NCI-H748 treated with DMSO at 0.1 percent for 48 hours (cell line): ENCODE measurements around the gene DSG1.
"Not testable (repeated sequence)": the region's sequence is repeated elsewhere in the genome, so short reads cannot be mapped to it uniquely, and the experiment has no call there.

Experiments used
- DNase-seq: peaks from one replicate; lab custom pipeline; 2025; lab: John Stamatoyannopoulos, UW

The DSG1 gene

GRCh38 chr18:31353336-31353735 lies 35.4 kb downstream of the DSG1 start:
- DNase-seq, result not testable (repeated sequence)

- DNase-seq, result no peak
Observed at GRCh38 chr18:31354990-31355389, 37.0 kb downstream of the DSG1 start.

GRCh38 chr18:31356025-31356424 lies 38.1 kb downstream of the DSG1 start:
- DNase-seq, result no peak

GRCh38 chr18:31364190-31364589 lies 46.2 kb downstream of the DSG1 start:
- no peak for DNase-seq

- no peak for DNase-seq
Observed at GRCh38 chr18:31369478-31369877, 51.5 kb downstream of the DSG1 start.

- DNase-seq, result no peak
Observed at GRCh38 chr18:31371989-31372388, 54.0 kb downstream of the DSG1 start.

- DNase-seq, result no peak
Observed at GRCh38 chr18:31373641-31374040, 55.7 kb downstream of the DSG1 start.

GRCh38 chr18:31376477-31376876 lies 58.5 kb downstream of the DSG1 start, which contains the start of gene DSG4:
TSS of gene DSG4 (plus strand) at chr18:31376777. CDS start at chr18:31376912, 135 bp downstream.
- DNase-seq, result no peak

GRCh38 chr18:31380912-31381311 lies 63.0 kb downstream of the DSG1 start:
- no peak for DNase-seq

GRCh38 chr18:31382107-31382506 lies 64.1 kb downstream of the DSG1 start:
- no peak for DNase-seq

GRCh38 chr18:31386741-31387140 lies 68.8 kb downstream of the DSG1 start:
- no peak for DNase-seq

GRCh38 chr18:31393286-31393685 lies 75.3 kb downstream of the DSG1 start:
- no peak for DNase-seq

- DNase-seq, result no peak
Observed at GRCh38 chr18:31396796-31397612, 79.0 kb downstream of the DSG1 start.

- no peak for DNase-seq
Observed at GRCh38 chr18:31398191-31398590, 80.2 kb downstream of the DSG1 start.

- no peak for DNase-seq
Observed at GRCh38 chr18:31399306-31400032, 81.5 kb downstream of the DSG1 start.

- DNase-seq, result no peak
Observed at GRCh38 chr18:31401156-31402025, 83.4 kb downstream of the DSG1 start.

- DNase-seq, result no peak
Observed at GRCh38 chr18:31402026-31402373, 84.0 kb downstream of the DSG1 start.

GRCh38 chr18:31403409-31403808 lies 85.4 kb downstream of the DSG1 start:
- no peak for DNase-seq
